Cardiac muscle cell (in vitro differentiated cells and primary cell): ENCODE results near the gene GEMIN7. TPM values are rescaled to one million over a fixed set of nuclear protein-coding genes. Genes with fewer than 3 reads are reported as not detected.

ENCODE experiments used
- DNase-seq, 2 donors: peaks; one replicate each; pipeline versions ENCODE4 v3.0.0 to v3.0.0-alpha.2; 2010 to 2017; ENCODE audit warnings: low read depth in 1 of 2, low spot score in 1 of 2
- H3K27ac ChIP-seq: fragments of 200-600 bp; sonication (generic); 2 replicates; pipeline ENCODE4 v1.5.1; 2016
- H3K27me3 ChIP-seq: fragments of 200-600 bp; sonication (generic); 2 replicates; pipeline ENCODE4 v1.6.0; 2016; ENCODE audit warnings: control low read depth
- H3K36me3 ChIP-seq: fragments of 200-600 bp; sonication (generic); 2 replicates; pipeline ENCODE4 v1.5.1; 2016; ENCODE audit warnings: control low read depth
- H3K4me1 ChIP-seq: fragments of 200-600 bp; sonication (generic); 2 replicates; pipeline ENCODE4 v1.8.1; 2017; ENCODE audit warnings: low read depth, mild to moderate bottlenecking, mixed run types
- H3K4me3 ChIP-seq: fragments of 200-600 bp; sonication (generic); 2 replicates; pipeline ENCODE4 v1.5.1; 2016; ENCODE audit warnings: mild to moderate bottlenecking
- H3K9me3 ChIP-seq: fragments of 200-600 bp; sonication (generic); 2 replicates; pipeline ENCODE4 v1.5.1; 2017; ENCODE audit warnings: low read depth, mild to moderate bottlenecking, control low read depth
- CTCF ChIP-seq: IDR thresholded peaks from 2 replicates; pipeline ENCODE4 v1.5.1; 2012; ENCODE audit warnings: low read depth, mild to moderate bottlenecking, low read length
- polyA plus RNA-seq: library from polyadenylated mRNA; unstranded; fragments of >200 nt; fragmentation: Nextera tagmentation; extraction: Ambion mirVana; gene quantifications from 2 replicates; pipeline ENCODE4 v1.2.1, GENCODE V29; 2016
- total RNA-seq: library from RNA; depleted of rRNA; stranded (reverse); fragments of >200 nt; gene quantifications from 2 replicates; pipeline ENCODE4 v1.2.3, GENCODE V29; 2016

Gene GEMIN7
- total and polyA plus RNA-seq, 2 experiments from 2014 or later: 30.3 to 77.9 TPM

DNA sequence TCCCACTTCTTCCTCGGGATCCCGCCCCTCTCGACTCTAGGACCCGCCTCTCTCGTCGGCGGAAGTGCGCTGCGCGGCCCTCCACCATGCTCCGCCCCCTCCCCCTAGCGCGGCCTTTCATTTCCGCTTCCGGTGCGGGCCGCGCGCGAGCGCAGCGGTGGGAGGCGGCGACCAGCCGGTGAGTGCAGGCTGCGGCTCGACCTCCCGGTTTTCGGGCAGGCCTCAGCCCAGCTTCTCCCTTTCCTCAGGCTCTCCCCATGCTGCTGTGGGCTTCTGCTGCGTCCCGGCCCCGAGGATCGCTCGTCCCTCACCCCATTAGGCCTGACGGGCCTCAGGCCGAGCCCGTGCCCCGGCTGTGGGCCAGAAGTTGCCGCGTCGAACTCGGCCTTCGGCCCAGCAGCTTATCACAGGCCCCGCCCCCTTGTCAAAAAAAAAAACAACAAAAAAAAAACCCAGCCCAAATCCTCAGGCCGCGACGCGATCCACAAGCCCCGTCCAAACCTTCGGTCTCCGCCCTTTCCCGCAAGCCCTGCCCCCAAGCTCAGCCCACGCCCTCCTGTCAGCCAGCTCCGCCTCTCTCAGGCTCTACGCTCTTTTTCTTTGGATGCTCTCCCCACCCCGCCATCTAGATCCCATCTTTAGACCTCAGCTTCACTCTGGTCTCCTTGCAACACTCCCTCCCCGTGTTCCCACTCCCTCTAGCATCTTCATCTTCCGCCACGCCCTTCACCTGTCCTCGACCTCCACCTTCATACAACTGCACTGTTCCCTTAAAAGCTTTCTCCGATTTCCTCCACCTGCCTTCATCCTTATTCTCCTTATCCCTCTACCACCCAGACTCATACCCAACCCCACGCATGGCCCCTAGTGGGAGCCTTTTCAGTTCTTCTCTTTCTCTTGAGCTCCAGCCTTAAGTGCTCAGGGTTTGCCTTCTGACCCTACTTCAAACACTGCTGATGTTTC lies 39.8 kb upstream of the GEMIN7 start, which contains the start of gene CLASRP:
Gene CLASRP, plus strand, starts transcription at position 115 of the 963 bp plus-strand sequence. CDS start 1,168 bp downstream, outside the sequence.
- H3K27me3 ChIP-seq: no peaks in the 10 kb centered on the region
- peaks cover 16% of the 10 kb centered on the region for H3K36me3 ChIP-seq
- peak within 1 kb of the TSS; percentile 95 for H3K4me3 ChIP-seq
- peak within 1 kb of the TSS; percentile 93 for H3K27ac ChIP-seq
- H3K4me1 ChIP-seq: peaks cover 6% of the 10 kb centered on the region
- peak; percentile 94 to 95 for DNase-seq
- H3K9me3 ChIP-seq: no peaks in the 10 kb centered on the region
- TF ChIP-seq CTCF: peak; percentile 2

- H3K36me3 ChIP-seq: peaks cover 26% of the 10 kb centered on the region
- no peak for DNase-seq
- no peaks in the 10 kb centered on the region for H3K9me3 ChIP-seq
- H3K4me3 ChIP-seq: no peak overlapping the region
- TF ChIP-seq CTCF: no peak
- peaks cover 6% of the 10 kb centered on the region for H3K4me1 ChIP-seq
- no peak overlapping the region for H3K27ac ChIP-seq
- no peaks in the 10 kb centered on the region for H3K27me3 ChIP-seq
Observed at GRCh38 chr19:45040059-45040771, 38.8 kb upstream of the GEMIN7 start.

- peaks cover 29% of the 10 kb centered on the region for H3K36me3 ChIP-seq
- no peaks in the 10 kb centered on the region for H3K27me3 ChIP-seq
- no peaks in the 10 kb centered on the region for H3K9me3 ChIP-seq
- no peak for DNase-seq
- H3K4me3 ChIP-seq: no peak overlapping the region
- H3K4me1 ChIP-seq: peaks cover 6% of the 10 kb centered on the region
- no peak for TF ChIP-seq CTCF
- no peak overlapping the region for H3K27ac ChIP-seq
Observed at GRCh38 chr19:45041125-45041524, 37.9 kb upstream of the GEMIN7 start.

GRCh38 chr19:45045671-45046353 lies 33.2 kb upstream of the GEMIN7 start:
- Histone ChIP-seq H3K4me1 (no peaks in the 10 kb centered on the region), H3K9me3 (no peaks in the 10 kb centered on the region), H3K27me3 (no peaks in the 10 kb centered on the region), H3K4me3 (no peak overlapping the region), H3K36me3 (peaks cover 22% of the 10 kb centered on the region), H3K27ac (peak overlapping the region; percentile 62)
- peak in 1 of 2 donors; percentile 2 for DNase-seq
- no peak for TF ChIP-seq CTCF

DNA sequence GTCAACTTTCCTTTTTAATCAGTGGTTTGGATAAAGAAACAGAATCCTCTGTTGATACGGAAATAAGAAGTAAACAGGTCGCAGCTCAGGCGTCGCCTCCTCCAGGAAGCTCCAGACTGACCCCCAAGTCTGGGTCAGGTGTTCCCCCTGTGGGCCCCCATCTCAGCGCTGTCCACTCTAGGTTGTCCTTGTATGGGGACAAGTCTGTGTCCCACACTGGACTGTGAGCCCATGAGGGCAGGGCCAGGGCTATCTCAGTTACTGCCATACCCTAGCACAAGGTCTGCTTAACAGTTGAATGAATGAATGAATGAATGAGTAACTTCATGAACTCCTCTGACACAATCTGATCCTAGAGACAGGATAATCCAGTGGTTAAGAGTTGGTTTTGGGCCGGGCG lies 32.7 kb upstream of the GEMIN7 start:
- no peak for DNase-seq
- peak overlapping the region; percentile 62 for H3K27ac ChIP-seq
- no peaks in the 10 kb centered on the region for H3K9me3 ChIP-seq
- no peaks in the 10 kb centered on the region for H3K4me1 ChIP-seq
- H3K27me3 ChIP-seq: no peaks in the 10 kb centered on the region
- TF ChIP-seq CTCF: no peak
- no peak overlapping the region for H3K4me3 ChIP-seq
- peaks cover 22% of the 10 kb centered on the region for H3K36me3 ChIP-seq
